ENCODE data around the gene ANP32E. TPM values are rescaled to one million over a fixed set of nuclear protein-coding genes. Genes with fewer than 3 reads are reported as not detected.

The ANP32E gene
- 28.6 TPM for total RNA-seq
- long read RNA-seq, transcript ANP32E-208 (7 exons, 3,451 nt): major isoform, 8 of 10 reads
- long read RNA-seq, partial matches to known transcripts: 0 of 10 reads
- long read RNA-seq, other reads (novel, unspliced or antisense): 2 of 10 reads

DNA sequence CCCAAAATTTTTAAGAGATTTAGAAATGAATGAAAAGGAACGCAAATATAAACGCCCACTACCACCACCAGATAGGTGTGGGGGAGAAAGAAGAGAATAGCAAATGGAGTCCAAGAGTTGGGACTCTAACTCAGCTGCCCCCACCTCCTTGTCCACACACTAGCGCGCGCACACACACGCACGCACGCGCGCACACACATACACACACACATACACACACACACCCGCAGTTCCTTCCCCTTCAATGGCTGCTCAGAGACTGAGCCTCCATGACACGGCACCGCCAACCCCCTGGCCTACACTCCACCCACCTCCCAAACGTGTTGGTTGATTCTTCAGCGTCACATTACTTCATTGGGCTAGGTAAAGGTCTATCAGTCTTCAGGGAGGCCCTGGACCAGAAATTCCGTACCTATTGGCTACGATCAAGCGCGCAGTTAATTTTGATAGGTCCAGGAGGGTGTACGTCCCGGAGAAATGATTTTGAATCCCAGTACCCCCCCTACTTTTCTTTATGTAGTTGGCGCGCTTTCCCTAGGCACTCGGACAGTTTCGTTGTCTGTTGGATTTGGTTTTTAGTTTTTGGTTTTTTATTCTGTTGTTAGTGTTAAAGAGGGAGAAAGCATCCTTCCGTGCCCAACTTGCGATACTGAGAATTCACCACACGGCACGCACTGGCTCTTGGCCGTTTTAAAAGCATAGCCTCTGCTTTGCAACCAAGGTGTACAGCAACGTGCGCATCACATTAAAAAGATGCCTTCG lies at the start of gene ANP32E:
Gene ANP32E (minus strand): TSS at position 261 of the 762 bp plus-strand sequence. CDS start 326 bp downstream, outside the sequence.
- intact Hi-C loops (cut with DNase I): loop anchor here (2.0 to 5.0 kb wide), 2 partner anchors 21 to 46 kb away; partner anchors contain the start of gene CIART
- DNase-seq (ENCODE audit: missing footprints) (peak; percentile 95), ATAC-seq (peak; percentile 98)

DNA sequence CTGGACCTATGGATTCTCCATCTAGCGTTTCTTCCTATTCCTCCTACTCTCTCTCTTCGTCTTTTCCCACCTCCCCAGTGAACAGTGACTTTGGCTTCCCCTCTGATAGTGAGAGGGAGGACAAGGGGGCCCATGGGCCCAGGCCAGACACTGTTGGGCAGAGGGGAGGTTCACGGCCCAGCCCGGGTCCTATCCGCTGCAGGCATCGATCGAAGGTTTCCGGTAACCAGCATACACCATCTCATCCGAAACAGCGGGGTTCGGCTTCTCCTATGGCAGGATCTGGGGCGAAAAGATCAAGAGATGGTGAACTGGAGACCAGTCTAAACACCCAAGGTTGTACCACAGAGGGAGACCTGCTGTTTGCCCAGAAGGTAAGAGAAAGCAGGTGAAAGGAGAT lies 47.3 kb upstream of the ANP32E start:
- DNase-seq (ENCODE audit: missing footprints) (no peak), ATAC-seq (no peak)
- intact Hi-C loops (cut with DNase I): loop anchor here (5.0 kb wide), 1 partner anchor 46 kb away; the partner anchor contains the start of gene ANP32E

DNA sequence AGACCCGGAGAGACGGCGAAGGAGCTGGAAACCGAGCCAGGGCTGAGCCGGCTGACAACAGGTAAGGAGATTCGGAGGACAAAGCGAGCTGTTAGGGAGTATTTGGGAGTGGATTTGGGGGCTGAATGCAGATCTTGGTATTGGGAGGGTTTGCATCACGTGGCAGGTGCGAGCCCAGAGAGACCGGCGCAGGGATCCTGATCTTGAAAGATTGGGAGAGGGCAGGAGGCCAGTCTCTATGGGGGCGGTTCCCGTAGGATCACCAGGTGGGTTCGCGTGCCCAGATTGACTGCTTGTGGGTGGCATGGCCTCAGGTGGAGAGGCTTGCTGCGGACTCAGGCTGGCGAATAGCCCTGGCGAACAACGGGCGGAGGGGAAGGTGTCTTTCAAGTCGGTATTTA lies 46.6 kb upstream of the ANP32E start:
- DNase-seq (ENCODE audit: missing footprints) (no peak), ATAC-seq (peak; percentile 5)
- intact Hi-C loops (cut with DNase I): loop anchor here (1.0 to 5.0 kb wide), 2 partner anchors 27 to 45 kb away; partner anchors contain the start of gene ANP32E

DNA sequence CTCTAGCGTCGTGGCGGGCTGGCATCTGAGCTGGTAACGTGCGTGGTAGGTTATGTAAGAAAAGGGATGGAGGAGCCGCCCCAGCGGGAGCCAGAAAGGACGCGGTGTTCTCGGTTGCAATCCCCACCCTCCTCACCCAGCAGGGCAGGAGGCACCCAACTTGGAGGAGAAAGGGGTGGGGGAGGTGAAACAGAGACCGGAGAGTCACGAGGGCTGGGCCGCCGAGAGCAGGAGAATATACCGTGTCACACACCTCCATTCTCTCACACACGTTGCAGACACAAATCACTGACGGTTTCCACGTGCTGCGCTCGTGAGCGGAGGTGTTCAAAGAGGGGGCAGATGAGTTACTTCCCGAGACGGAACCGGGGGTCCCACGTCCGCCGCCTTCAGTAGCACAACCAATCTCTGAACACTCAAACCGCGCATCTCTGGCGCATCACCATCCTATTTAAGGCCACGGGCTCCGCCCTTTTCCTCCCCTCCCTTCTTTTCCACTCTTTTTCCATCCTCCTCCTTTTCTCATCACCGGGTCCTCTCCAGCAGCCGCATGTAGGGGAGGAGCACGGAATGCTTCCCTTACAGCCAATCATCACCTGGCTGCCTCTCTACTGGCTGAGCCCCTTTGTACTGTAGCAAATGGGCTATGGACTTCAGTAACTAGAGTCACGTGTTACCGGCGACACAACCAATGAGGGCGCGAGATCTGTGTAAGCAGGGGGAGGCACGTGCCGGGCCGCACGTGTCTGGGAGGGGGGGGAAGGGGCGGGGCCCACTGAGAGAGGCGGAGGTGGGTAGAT lies 46.0 kb upstream of the ANP32E start, which contains the start of gene CIART:
Gene CIART (plus strand): TSS at position 797 of the 800 bp plus-strand sequence. CDS start 714 bp downstream, outside the sequence.
- peak; percentile 96 for DNase-seq (ENCODE audit: missing footprints)
- ATAC-seq: peak; percentile 97
- intact Hi-C loops (cut with DNase I): loop anchor here (1.0 to 5.0 kb wide), 2 partner anchors 27 to 45 kb away; partner anchors contain the start of gene ANP32E

DNA sequence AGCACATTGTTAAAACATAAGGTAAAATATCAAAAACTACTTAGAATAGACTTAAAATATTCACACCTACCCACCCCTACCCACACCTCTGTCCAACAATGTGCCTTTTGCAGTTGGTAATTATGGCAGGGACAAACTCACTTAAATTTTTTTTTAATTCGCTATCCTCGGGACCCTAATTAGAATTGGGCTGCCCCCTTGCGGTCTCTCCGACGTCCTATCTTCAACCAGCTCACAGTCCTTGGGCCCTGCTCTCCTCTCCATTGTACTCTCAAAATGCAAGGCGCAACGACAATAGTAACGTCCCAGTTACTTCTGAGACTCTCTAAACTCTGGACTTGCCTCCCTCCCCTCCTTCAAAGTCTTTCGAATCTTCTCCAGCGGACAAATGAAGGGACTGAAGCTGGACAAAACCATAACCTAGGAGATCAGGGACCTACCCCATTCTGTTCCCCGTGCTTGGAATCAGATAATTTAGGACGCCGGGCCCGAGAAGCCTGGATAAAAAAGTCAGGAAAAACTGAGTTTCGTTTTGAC lies 45.4 kb upstream of the ANP32E start:
- peak; percentile 76 for ATAC-seq
- intact Hi-C loops (cut with DNase I): loop anchor here (5.0 kb wide), 1 partner anchor 44 kb away; the partner anchor contains the start of gene ANP32E
- DNase-seq (ENCODE audit: missing footprints): peak; percentile 83

DNA sequence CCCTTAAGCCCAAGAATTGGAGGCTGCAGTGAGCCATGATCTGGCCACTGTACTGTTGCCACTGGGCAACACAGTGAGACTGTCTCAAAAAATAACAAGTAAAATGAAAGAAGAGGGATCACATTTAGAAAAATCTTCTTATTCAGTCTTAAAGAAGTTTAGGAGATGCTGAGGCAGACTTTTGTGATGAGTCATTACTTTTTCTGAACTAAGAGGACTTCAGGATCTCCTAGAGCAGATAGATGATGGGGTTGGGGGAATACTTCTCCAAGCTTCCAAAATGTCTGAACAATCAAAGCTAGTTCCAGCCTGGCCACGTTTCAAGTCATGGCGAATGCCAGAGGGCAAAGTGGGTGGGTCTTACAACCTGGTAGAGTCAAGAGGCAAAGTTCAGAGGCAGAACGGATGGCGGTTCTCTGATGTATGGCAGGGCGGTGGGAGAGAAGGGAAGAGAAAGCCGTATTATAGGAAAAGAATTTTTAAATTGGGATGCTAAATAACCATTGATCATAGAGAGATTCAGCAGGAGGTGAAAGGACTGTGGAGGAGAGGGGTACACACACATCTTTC lies 44.3 kb upstream of the ANP32E start:
- no peak for ATAC-seq
- no peak for DNase-seq (ENCODE audit: missing footprints)
- intact Hi-C loops (cut with DNase I): loop anchor here (5.0 kb wide), 1 partner anchor 43 kb away; the partner anchor contains the start of gene ANP32E

DNA sequence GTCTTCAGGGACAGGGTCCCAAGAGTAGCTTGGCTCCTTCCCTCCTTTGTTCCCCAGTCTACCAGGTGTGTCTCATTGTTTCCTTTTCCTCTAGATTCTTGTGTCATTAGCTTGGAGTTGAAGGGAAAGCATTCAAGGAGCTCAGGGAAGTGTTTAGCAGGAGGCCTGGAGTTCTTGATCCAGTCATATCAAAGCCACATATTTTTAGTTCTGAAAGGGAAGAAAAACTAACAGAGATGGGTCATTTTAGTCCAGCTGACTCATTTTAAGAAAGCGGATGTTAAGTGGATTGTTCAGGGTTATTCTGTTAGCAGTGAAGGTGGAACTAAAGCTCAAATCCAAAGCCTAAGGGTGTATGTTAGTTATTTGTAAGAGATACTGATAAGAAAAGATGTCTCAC lies 37.4 kb upstream of the ANP32E start:
- DNase-seq (ENCODE audit: missing footprints) (no peak), ATAC-seq (no peak)
- intact Hi-C loops (cut with DNase I): no loop called here

DNA sequence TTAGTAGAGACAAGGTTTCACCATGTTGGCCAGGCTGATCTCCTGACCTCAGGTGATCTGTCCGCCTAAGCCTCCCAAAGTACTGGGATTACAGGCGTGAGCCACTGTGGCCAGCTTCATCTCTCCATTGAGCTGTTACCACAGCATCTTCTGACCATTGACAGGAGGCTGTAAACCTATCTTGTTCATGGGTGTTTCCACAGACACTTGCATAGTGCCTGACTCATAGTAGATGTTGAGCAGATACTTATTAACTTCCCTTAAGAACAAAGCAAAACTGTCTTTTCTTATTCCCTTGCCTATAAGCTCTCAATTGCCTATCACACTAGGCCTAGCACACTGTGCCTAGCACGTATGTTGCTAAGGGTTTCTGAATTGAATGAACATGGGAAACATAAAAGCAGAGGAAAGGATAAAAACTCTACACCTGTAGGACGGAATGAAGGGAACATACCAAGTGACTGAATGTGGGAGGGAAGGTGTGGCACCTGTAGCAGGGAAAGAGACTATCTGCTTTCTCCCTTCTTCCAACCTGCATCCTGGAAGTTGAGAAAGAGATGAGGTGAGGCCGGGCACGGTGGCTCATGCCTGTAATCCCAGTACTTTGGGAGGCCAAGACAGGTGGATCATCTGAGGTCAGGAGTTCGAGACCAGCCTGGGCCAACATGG lies 35.5 kb upstream of the ANP32E start:
- no peak for DNase-seq (ENCODE audit: missing footprints)
- ATAC-seq: no peak
- intact Hi-C loops (cut with DNase I): no loop called here

DNA sequence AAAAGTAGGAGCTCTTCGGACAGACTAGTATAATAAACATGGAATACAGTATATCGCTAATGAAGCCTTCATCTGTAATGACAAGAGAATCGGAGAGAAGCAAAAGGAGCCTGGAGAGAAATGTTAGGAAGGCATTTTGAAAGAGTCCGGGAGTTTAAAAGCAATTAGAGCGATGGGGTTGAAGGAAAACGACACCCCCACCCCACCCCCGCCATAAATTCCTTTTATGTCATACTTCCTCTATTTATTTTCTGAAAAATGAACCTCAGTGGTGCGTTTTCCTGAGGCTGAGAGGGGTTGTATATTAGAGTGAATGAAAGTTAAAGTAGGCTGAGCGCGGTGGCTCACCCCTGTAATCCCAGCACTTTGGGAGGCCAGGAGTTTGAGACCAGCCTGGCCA lies 33.5 kb upstream of the ANP32E start:
- intact Hi-C loops (cut with DNase I): no loop called here
- ATAC-seq (no peak), DNase-seq (ENCODE audit: missing footprints) (no peak)

DNA sequence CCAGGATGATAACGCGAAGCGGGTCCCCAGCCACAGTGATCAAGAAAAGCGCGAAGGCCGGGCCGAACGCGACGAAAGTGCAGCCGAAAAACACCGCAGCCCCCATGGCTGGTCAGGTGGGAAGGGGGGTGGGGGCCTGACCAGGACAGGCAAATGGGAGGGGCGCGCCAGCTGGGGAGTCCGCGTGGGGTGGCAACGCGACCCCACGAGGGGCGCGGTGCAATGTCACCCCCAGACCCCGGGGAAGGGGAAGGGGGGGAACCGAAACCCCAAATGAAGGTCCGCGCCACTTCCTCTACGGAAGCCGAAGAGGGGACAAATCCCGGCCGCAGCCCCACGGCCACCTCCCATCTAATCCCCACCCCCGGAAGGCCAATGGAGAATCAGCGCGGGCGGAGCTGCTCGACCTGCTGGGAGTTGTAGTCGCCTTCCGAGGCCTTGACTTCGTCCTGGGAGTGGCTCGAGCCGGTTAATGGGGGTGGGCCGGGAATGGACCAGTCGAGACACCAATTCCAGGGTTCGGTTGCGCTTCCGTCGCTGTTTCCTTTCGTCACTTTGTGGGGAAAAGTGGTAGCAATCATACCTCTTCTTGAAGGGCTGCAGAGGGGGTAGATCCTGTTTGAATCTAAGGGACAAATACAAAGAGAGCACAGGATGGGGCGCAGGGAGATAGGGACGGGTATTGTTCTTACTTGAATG lies 32.9 kb upstream of the ANP32E start, which contains the start of gene APH1A:
Gene APH1A (minus strand): TSS at position 312 of the 699 bp plus-strand sequence. CDS start 206 bp downstream, at position 106.
- ATAC-seq: peak; percentile 98
- intact Hi-C loops (cut with DNase I): no loop called here
- DNase-seq (ENCODE audit: missing footprints): peak; percentile 98

DNA sequence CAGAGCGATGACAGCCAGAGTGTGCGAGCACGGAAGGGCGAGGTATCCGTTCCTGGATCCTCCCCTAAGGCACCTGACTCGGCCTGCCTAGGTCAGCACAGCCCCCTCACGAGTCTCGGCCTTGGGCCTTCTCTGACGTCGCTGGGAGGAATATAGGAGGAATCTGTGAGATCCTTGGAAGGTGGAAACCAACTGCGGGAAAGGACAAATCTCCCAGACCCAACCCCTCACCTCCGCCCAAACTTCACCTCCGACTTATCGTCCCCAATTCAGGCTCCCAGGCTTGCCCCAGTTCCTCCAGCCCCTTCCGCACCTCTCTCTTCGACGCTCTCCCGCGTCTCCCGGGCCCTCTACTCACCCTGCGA lies 32.4 kb upstream of the ANP32E start:
- intact Hi-C loops (cut with DNase I): no loop called here
- peak; percentile 9 for ATAC-seq
- no peak for DNase-seq (ENCODE audit: missing footprints)

DNA sequence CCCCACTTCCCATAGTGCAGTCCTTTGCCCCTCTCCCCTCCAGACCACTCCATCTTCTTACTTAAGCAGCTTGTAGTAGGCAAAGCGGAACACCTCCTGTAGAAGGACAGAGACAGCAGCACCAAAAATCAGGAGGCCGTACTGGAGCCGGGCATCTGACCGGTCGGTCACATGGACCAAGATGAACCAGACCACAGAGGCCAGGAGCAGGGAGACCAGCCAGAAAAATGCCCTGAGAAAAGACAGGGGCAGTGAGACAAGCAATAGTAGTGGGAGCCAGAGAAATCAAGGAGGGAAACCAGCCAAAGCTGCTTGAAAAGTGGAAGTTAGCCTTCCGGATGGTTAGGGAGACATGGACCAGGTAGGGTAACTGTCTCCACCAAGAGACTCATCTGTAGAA lies 32.0 kb upstream of the ANP32E start:
- ATAC-seq (no peak), DNase-seq (ENCODE audit: missing footprints) (no peak)
- intact Hi-C loops (cut with DNase I): no loop called here

DNA sequence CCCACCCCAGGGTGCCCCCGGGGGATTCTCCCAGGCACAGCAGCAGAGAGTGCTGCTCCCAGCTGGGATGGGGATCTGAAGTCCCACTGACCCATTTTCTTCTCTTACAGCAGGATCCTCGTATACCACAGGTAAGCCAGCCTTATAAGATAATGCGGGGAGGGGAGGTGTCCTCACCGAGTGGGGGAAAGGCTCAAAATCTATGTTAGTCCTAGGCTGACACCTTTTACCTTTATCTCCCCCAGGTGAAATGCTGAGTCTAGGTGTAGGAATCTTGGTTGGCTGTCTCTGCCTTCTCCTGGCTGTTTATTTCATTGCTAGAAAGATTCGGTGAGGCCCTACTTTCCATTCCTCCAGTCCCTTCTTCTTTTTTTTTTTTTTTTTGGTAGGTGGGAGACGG lies 27.6 kb upstream of the ANP32E start:
- intact Hi-C loops (cut with DNase I): no loop called here
- DNase-seq (ENCODE audit: missing footprints) (no peak), ATAC-seq (no peak)

DNA sequence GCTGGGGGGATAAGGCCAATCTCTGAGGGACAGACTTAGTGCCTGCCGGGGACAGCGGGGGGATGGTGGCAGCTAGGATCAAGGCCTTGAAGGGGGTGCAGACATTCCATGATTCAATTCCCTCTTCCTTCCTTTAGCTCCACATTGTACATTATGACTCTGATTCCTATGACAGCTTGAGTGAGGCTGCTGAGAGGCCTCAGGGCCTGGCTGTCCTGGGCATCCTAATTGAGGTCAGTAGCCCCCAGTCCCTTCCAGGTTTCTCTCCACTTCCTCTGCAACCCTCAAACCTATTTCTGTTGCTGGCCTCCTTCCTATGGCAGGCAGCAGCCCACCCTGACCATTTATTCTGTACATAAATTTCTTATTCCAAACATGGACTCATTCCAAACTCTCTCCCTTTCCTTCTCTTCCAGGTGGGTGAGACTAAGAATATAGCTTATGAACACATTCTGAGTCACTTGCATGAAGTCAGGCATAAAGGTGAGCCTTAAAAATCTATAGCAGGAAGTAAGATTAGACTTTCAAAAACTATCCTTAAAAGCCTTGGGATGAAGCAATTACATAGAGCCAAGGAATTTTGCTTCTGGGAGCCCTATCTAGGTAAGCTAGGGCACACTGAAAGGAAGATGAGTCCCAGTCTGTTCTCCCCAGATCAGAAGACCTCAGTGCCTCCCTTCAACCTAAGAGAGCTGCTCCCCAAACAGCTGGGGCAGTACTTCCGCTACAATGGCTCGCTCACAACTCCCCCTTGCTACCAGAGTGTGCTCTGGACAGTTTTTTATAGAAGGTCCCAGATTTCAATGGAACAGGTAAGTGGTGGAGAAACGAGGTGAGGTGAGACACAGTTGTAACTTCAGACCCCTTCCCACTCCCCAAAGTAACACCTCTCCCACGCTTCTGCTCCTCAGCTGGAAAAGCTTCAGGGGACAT lies 26.7 kb upstream of the ANP32E start:
- intact Hi-C loops (cut with DNase I): no loop called here
- no peak for ATAC-seq
- no peak for DNase-seq (ENCODE audit: missing footprints)

DNA sequence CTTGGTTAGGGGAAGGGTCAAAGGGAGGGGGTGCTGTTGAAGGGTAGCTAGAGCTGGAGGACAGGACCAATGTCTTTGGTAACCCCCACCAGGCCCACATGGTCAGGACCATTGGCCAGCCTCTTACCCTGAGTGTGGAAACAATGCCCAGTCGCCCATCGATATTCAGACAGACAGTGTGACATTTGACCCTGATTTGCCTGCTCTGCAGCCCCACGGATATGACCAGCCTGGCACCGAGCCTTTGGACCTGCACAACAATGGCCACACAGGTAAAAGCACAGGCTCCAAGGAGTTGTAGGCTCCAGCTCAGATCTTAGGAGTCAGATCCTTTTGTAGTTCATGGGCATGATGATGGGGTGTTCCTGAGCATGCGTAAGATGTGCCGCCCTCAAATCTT lies 25.5 kb upstream of the ANP32E start:
- ATAC-seq: no peak

More for the DNA sequence above, 25.5 kb upstream of the ANP32E start:
- no peak for DNase-seq (ENCODE audit: missing footprints)
- intact Hi-C loops (cut with DNase I): no loop called here

Measured in Right ventricle myocardium inferior (tissue), 1 donor.